ENCODE data around the gene UNC5C. TPM values are rescaled to one million over a fixed set of nuclear protein-coding genes. Genes with fewer than 3 reads are reported as not detected.

The UNC5C gene
- total RNA-seq, 4 donors from 2014 or later, result 3.3 to 21.6 (median 7.9) TPM

DNA sequence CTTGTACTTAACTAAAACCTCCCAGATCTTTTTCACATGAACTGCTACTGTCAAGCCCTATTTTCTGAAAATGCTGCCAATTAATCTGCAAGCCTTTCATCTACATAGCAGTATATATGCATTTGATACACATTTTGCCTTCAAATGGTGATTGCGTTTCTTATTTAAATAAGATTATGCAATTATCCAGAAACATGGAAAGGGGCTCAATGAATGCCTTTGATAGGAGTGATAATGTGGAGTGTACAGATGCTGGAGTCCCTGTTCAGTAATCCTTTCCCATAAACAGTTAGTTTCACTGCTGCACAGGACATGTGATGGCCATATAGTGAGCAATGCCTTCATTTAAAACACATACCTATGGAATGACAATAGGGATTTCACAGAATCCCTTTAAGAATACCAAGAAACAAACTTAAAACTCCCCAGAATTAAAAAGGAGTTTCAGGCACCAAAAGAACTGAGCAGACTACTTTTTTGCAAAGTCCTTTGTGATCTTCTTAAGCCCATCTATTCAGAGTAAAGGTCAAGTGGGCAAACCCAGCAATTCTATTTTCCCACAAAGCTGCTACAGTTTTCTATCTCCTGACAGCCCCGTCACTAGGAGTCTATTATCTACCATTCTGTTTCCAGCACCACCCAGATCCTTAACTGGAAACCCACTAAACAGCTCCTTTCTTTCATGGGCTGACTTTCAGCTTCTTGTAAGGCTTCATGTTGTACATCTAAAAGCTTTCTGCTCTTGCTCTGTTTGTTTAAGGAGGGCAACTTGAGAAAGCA lies 120.3 kb downstream of the UNC5C start:
- Histone ChIP-seq H3K36me3 (no peaks in the 10 kb centered on the region), H3K27ac (no peak overlapping the region), H3K9me3 (no peaks in the 10 kb centered on the region), H3K27me3 (no peaks in the 10 kb centered on the region), H3K4me3 (no peak overlapping the region), H3K4me1 (no peaks in the 10 kb centered on the region)
- DNase-seq, result no peak
- intact Hi-C loops (cut with DNase I; ENCODE audit: low total_unique reads), result no loop called here
- TF ChIP-seq CTCF (IDR thresholded peaks at IDR 0.05), result no peak
- TF ChIP-seq POLR2A (IDR thresholded peaks at IDR 0.05), result no peak

- TF ChIP-seq POLR2A (IDR thresholded peaks at IDR 0.05) (no peak), CTCF (IDR thresholded peaks at IDR 0.05) (no peak)
- no peaks in the 10 kb centered on the region for H3K27me3 ChIP-seq
Observed at GRCh38 chr4:95426455-95426854, 122.3 kb downstream of the UNC5C start.

GRCh38 chr4:95422436-95422835 lies 126.3 kb downstream of the UNC5C start:
- Histone ChIP-seq H3K36me3 (no peaks in the 10 kb centered on the region), H3K4me3 (no peak overlapping the region), H3K27me3 (no peaks in the 10 kb centered on the region), H3K4me1 (no peaks in the 10 kb centered on the region), H3K9me3 (no peaks in the 10 kb centered on the region), H3K27ac (no peak overlapping the region)
- DNase-seq, result no peak
- intact Hi-C loops (cut with DNase I; ENCODE audit: low total_unique reads), result no loop called here
- no peak for TF ChIP-seq POLR2A (IDR thresholded peaks at IDR 0.05)

More at GRCh38 chr4:95426455-95426854, 122.3 kb downstream of the UNC5C start:
- intact Hi-C loops (cut with DNase I; ENCODE audit: low total_unique reads), result no loop called here
- H3K4me1 ChIP-seq, result no peaks in the 10 kb centered on the region
- no peaks in the 10 kb centered on the region for H3K36me3 ChIP-seq
- no peak overlapping the region for H3K4me3 ChIP-seq
- H3K27ac ChIP-seq, result no peak overlapping the region
- no peak for DNase-seq
- no peaks in the 10 kb centered on the region for H3K9me3 ChIP-seq

DNA sequence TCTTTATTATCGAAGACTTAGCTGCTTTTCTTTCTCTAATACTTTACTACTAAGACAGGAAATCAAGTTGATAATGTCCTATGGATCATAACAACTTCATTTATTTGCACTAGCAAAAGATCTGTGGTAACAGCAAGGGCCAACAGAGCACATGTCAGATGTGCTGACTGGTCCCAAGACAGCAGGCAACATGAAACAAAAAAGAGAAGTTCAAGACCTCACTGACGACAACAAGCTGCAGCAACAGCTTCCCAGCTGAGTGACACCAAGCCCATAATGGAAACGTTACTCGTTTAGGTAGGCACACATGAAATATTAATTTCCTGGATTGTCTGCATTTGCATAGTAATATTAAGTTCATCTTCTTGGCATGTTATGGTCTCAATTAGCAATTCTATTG lies 126.9 kb downstream of the UNC5C start:
- intact Hi-C loops (cut with DNase I; ENCODE audit: low total_unique reads), result no loop called here
- no peak overlapping the region for H3K27ac ChIP-seq
- no peaks in the 10 kb centered on the region for H3K36me3 ChIP-seq
- no peak for DNase-seq
- H3K9me3 ChIP-seq, result no peaks in the 10 kb centered on the region
- H3K27me3 ChIP-seq, result no peaks in the 10 kb centered on the region
- H3K4me1 ChIP-seq, result no peaks in the 10 kb centered on the region
- TF ChIP-seq POLR2A (IDR thresholded peaks at IDR 0.05) (no peak), CTCF (IDR thresholded peaks at IDR 0.05) (no peak)
- H3K4me3 ChIP-seq, result no peak overlapping the region

DNA sequence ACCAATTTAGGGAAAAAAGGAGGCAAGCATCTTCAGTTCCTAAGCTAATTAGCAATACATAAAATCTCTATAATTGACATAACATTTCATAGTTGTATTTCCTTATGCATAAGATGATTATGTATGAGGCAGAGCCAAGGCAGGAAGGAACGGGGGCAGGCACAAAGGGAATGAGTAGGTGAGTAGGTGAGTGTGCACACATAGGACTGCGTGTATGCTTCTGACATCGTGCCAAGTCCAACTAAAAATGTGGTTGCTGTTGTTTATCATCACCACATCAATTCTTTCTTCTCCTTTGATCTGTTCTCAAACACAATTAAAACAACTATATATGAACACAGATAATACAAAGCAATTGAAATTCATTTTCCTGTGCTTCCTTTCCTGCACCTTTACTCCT lies 131.2 kb downstream of the UNC5C start:
- no peak for TF ChIP-seq POLR2A (IDR thresholded peaks at IDR 0.05)
- no peak for TF ChIP-seq CTCF (IDR thresholded peaks at IDR 0.05)
- DNase-seq, result no peak
- no peaks in the 10 kb centered on the region for H3K36me3 ChIP-seq
- no peaks in the 10 kb centered on the region for H3K27me3 ChIP-seq
- intact Hi-C loops (cut with DNase I; ENCODE audit: low total_unique reads), result no loop called here
- no peak overlapping the region for H3K27ac ChIP-seq
- no peaks in the 10 kb centered on the region for H3K9me3 ChIP-seq
- no peaks in the 10 kb centered on the region for H3K4me1 ChIP-seq
- H3K4me3 ChIP-seq, result no peak overlapping the region

Data from uterus (tissue), 4 donors.